ENCODE results near the gene ANGPT4.

DNA sequence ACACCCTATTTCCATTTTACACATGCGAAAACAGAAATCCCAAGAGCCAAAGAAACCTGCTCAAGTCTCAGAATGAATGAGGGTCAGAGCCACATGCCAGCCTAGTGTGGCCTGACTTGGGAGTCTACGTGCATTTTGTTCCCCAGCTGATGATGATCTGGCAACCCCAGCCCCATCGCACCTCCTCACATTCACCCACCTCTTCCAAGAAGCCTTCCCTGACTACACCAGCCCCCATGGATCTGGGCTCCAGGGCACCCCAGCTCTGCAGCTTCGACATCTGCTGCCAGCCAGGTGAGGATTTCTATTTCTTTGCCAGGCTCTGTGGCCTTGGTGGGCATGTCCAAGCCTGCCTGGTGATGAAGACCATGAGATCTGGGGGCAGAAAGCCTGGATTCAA lies 41.0 kb downstream of the ANGPT4 start:
- TF ChIP-seq KLF16 (CRISPR knock-in tag; IDR thresholded peaks at IDR 0.05) (no peak), TP53 (CRISPR knock-in tag; conservative IDR thresholded peaks at IDR 0.05) (no peak), ZNF232 (CRISPR knock-in tag; IDR thresholded peaks at IDR 0.05; ENCODE audit: borderline replicate concordance) (no peak), NCOA5 (CRISPR knock-in tag; IDR thresholded peaks at IDR 0.05) (no peak), RELA (CRISPR knock-in tag; IDR thresholded peaks at IDR 0.05) (no peak)
- TF ChIP-seq, protein P1, sequence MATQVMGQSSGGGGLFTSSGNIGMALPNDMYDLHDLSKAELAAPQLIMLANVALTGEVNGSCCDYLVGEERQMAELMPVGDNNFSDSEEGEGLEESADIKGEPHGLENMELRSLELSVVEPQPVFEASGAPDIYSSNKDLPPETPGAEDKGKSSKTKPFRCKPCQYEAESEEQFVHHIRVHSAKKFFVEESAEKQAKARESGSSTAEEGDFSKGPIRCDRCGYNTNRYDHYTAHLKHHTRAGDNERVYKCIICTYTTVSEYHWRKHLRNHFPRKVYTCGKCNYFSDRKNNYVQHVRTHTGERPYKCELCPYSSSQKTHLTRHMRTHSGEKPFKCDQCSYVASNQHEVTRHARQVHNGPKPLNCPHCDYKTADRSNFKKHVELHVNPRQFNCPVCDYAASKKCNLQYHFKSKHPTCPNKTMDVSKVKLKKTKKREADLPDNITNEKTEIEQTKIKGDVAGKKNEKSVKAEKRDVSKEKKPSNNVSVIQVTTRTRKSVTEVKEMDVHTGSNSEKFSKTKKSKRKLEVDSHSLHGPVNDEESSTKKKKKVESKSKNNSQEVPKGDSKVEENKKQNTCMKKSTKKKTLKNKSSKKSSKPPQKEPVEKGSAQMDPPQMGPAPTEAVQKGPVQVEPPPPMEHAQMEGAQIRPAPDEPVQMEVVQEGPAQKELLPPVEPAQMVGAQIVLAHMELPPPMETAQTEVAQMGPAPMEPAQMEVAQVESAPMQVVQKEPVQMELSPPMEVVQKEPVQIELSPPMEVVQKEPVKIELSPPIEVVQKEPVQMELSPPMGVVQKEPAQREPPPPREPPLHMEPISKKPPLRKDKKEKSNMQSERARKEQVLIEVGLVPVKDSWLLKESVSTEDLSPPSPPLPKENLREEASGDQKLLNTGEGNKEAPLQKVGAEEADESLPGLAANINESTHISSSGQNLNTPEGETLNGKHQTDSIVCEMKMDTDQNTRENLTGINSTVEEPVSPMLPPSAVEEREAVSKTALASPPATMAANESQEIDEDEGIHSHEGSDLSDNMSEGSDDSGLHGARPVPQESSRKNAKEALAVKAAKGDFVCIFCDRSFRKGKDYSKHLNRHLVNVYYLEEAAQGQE (IDR thresholded peaks at IDR 0.05; ENCODE audit: borderline replicate concordance in 1 of 2, low read depth in 1 of 2, low read length in 2 of 2) = no peak
